Loucy (cell line): ENCODE results near the gene IL12RB2.

Experiments used
- EZH2phosphoT487 ChIP-seq: fragments of 200-600 bp; IDR thresholded peaks from 2 replicates; pipeline ENCODE4 v1.6.1; 2018; ENCODE audit warnings: antibody characterized with exemption, mild to moderate bottlenecking, moderate library complexity, borderline replicate concordance
- TF ChIP-seq, protein P1 (sequence below): fragments of 200-600 bp; sonication (generic); conservative IDR thresholded peaks from 2 replicates; pipeline ENCODE4 v1.5.1; 2014; ENCODE audit warnings: mild to moderate bottlenecking, antibody characterized with exemption, low read length

GRCh38 chr1:67441739-67442281 is 134.1 kb downstream of the IL12RB2 start:
- TF ChIP-seq, protein P1, sequence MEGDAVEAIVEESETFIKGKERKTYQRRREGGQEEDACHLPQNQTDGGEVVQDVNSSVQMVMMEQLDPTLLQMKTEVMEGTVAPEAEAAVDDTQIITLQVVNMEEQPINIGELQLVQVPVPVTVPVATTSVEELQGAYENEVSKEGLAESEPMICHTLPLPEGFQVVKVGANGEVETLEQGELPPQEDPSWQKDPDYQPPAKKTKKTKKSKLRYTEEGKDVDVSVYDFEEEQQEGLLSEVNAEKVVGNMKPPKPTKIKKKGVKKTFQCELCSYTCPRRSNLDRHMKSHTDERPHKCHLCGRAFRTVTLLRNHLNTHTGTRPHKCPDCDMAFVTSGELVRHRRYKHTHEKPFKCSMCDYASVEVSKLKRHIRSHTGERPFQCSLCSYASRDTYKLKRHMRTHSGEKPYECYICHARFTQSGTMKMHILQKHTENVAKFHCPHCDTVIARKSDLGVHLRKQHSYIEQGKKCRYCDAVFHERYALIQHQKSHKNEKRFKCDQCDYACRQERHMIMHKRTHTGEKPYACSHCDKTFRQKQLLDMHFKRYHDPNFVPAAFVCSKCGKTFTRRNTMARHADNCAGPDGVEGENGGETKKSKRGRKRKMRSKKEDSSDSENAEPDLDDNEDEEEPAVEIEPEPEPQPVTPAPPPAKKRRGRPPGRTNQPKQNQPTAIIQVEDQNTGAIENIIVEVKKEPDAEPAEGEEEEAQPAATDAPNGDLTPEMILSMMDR = no peak
- no peak for TF ChIP-seq EZH2phosphoT487
